ENCODE results near the gene ZDHHC11B.

ZDHHC11B gene

GRCh38 chr5:671459-672328 is 112.8 kb downstream of the ZDHHC11B start:
- no peak overlapping the region for H3K9ac ChIP-seq (ENCODE audit: low read length)
- H3K36me3 ChIP-seq (ENCODE audit: control insufficient read depth, insufficient read depth, low read length): no peaks in the 10 kb centered on the region
- no peaks in the 10 kb centered on the region for H3K27me3 ChIP-seq (ENCODE audit: control insufficient read depth, insufficient read depth, low read length)
- peaks cover 42% of the 10 kb centered on the region for H3K4me1 ChIP-seq (ENCODE audit: control insufficient read depth, insufficient read depth, low read length)
- peak overlapping the region; percentile 27 for H3K4me3 ChIP-seq (ENCODE audit: low read length)
- H3K27ac ChIP-seq (ENCODE audit: low read depth, low read length): peak overlapping the region; percentile 60

GRCh38 chr5:670396-671270 is 113.9 kb downstream of the ZDHHC11B start:
- H3K27me3 ChIP-seq (ENCODE audit: control insufficient read depth, insufficient read depth, low read length): no peaks in the 10 kb centered on the region
- no peak overlapping the region for H3K9ac ChIP-seq (ENCODE audit: low read length)
- no peaks in the 10 kb centered on the region for H3K36me3 ChIP-seq (ENCODE audit: control insufficient read depth, insufficient read depth, low read length)
- H3K27ac ChIP-seq (ENCODE audit: low read depth, low read length): no peak overlapping the region
- H3K4me1 ChIP-seq (ENCODE audit: control insufficient read depth, insufficient read depth, low read length): peaks cover 42% of the 10 kb centered on the region
- no peak overlapping the region for H3K4me3 ChIP-seq (ENCODE audit: low read length)

- peak overlapping the region; percentile 56 for H3K27ac ChIP-seq (ENCODE audit: low read depth, low read length)
- no peak overlapping the region for H3K9ac ChIP-seq (ENCODE audit: low read length)
- H3K36me3 ChIP-seq (ENCODE audit: control insufficient read depth, insufficient read depth, low read length): no peaks in the 10 kb centered on the region
- no peaks in the 10 kb centered on the region for H3K27me3 ChIP-seq (ENCODE audit: control insufficient read depth, insufficient read depth, low read length)
- no peak overlapping the region for H3K4me3 ChIP-seq (ENCODE audit: low read length)
- peaks cover 41% of the 10 kb centered on the region for H3K4me1 ChIP-seq (ENCODE audit: control insufficient read depth, insufficient read depth, low read length)
These were observed 114.6 kb downstream of the ZDHHC11B start for GRCh38 chr5:669842-670395.

GRCh38 chr5:669111-669841 is 115.3 kb downstream of the ZDHHC11B start:
- H3K4me3 ChIP-seq (ENCODE audit: low read length): no peak overlapping the region
- H3K27ac ChIP-seq (ENCODE audit: low read depth, low read length): peak overlapping the region; percentile 56
- H3K4me1 ChIP-seq (ENCODE audit: control insufficient read depth, insufficient read depth, low read length): peaks cover 34% of the 10 kb centered on the region
- no peaks in the 10 kb centered on the region for H3K27me3 ChIP-seq (ENCODE audit: control insufficient read depth, insufficient read depth, low read length)
- no peak overlapping the region for H3K9ac ChIP-seq (ENCODE audit: low read length)
- H3K36me3 ChIP-seq (ENCODE audit: control insufficient read depth, insufficient read depth, low read length): peaks cover 3% of the 10 kb centered on the region

GRCh38 chr5:668283-668995 is 116.1 kb downstream of the ZDHHC11B start:
- Histone ChIP-seq H3K27ac (ENCODE audit: low read depth, low read length) (peak overlapping the region; percentile 15), H3K4me3 (ENCODE audit: low read length) (no peak overlapping the region), H3K4me1 (ENCODE audit: control insufficient read depth, insufficient read depth, low read length) (peaks cover 26% of the 10 kb centered on the region), H3K27me3 (ENCODE audit: control insufficient read depth, insufficient read depth, low read length) (no peaks in the 10 kb centered on the region), H3K36me3 (ENCODE audit: control insufficient read depth, insufficient read depth, low read length) (peaks cover 3% of the 10 kb centered on the region), H3K9ac (ENCODE audit: low read length) (no peak overlapping the region)

GRCh38 chr5:666816-667498 is 117.6 kb downstream of the ZDHHC11B start:
- peaks cover 11% of the 10 kb centered on the region for H3K4me1 ChIP-seq (ENCODE audit: control insufficient read depth, insufficient read depth, low read length)
- H3K36me3 ChIP-seq (ENCODE audit: control insufficient read depth, insufficient read depth, low read length): peaks cover 3% of the 10 kb centered on the region
- peak overlapping the region; percentile 20 for H3K27ac ChIP-seq (ENCODE audit: low read depth, low read length)
- no peaks in the 10 kb centered on the region for H3K27me3 ChIP-seq (ENCODE audit: control insufficient read depth, insufficient read depth, low read length)
- no peak overlapping the region for H3K9ac ChIP-seq (ENCODE audit: low read length)
- no peak overlapping the region for H3K4me3 ChIP-seq (ENCODE audit: low read length)

- Histone ChIP-seq H3K27me3 (ENCODE audit: control insufficient read depth, insufficient read depth, low read length) (no peaks in the 10 kb centered on the region), H3K4me3 (ENCODE audit: low read length) (no peak overlapping the region), H3K9ac (ENCODE audit: low read length) (no peak overlapping the region), H3K36me3 (ENCODE audit: control insufficient read depth, insufficient read depth, low read length) (peaks cover 5% of the 10 kb centered on the region), H3K27ac (ENCODE audit: low read depth, low read length) (no peak overlapping the region), H3K4me1 (ENCODE audit: control insufficient read depth, insufficient read depth, low read length) (peaks cover 4% of the 10 kb centered on the region)
These were observed 118.4 kb downstream of the ZDHHC11B start for GRCh38 chr5:665956-666711.

- Histone ChIP-seq H3K4me3 (ENCODE audit: low read length) (no peak overlapping the region), H3K27ac (ENCODE audit: low read depth, low read length) (no peak overlapping the region), H3K36me3 (ENCODE audit: control insufficient read depth, insufficient read depth, low read length) (peaks cover 5% of the 10 kb centered on the region), H3K27me3 (ENCODE audit: control insufficient read depth, insufficient read depth, low read length) (no peaks in the 10 kb centered on the region), H3K9ac (ENCODE audit: low read length) (no peak overlapping the region), H3K4me1 (ENCODE audit: control insufficient read depth, insufficient read depth, low read length) (peaks cover 4% of the 10 kb centered on the region)
These were observed 119.0 kb downstream of the ZDHHC11B start for GRCh38 chr5:665541-665955.

GRCh38 chr5:664994-665360 is 119.6 kb downstream of the ZDHHC11B start:
- Histone ChIP-seq H3K27me3 (ENCODE audit: control insufficient read depth, insufficient read depth, low read length) (no peaks in the 10 kb centered on the region), H3K9ac (ENCODE audit: low read length) (no peak overlapping the region), H3K4me3 (ENCODE audit: low read length) (no peak overlapping the region), H3K36me3 (ENCODE audit: control insufficient read depth, insufficient read depth, low read length) (peaks cover 5% of the 10 kb centered on the region), H3K4me1 (ENCODE audit: control insufficient read depth, insufficient read depth, low read length) (peaks cover 4% of the 10 kb centered on the region), H3K27ac (ENCODE audit: low read depth, low read length) (no peak overlapping the region)

GRCh38 chr5:664343-664993 is 120.1 kb downstream of the ZDHHC11B start:
- H3K27ac ChIP-seq (ENCODE audit: low read depth, low read length): no peak overlapping the region
- no peaks in the 10 kb centered on the region for H3K27me3 ChIP-seq (ENCODE audit: control insufficient read depth, insufficient read depth, low read length)
- no peak overlapping the region for H3K9ac ChIP-seq (ENCODE audit: low read length)
- peaks cover 3% of the 10 kb centered on the region for H3K4me1 ChIP-seq (ENCODE audit: control insufficient read depth, insufficient read depth, low read length)
- no peak overlapping the region for H3K4me3 ChIP-seq (ENCODE audit: low read length)
- H3K36me3 ChIP-seq (ENCODE audit: control insufficient read depth, insufficient read depth, low read length): peaks cover 5% of the 10 kb centered on the region

All from rectal smooth muscle tissue (tissue), 1 donor.